IPS-18c (cell line): ENCODE results near the gene FLT1.

ENCODE experiments used
- H3K4me3 ChIP-seq: 2 replicates; pipeline ENCODE4 v1.7.0; 2013; ENCODE audit warnings: low read depth, mild to moderate bottlenecking, low read length, moderate library complexity; ENCODE audit not compliant: insufficient read depth
- H3K9me3 ChIP-seq: one replicate; pipeline ENCODE4 v1.6.1; 2013; ENCODE audit warnings: mild to moderate bottlenecking, low read length, moderate library complexity; ENCODE audit not compliant: control insufficient read depth, insufficient read depth

FLT1 gene

DNA sequence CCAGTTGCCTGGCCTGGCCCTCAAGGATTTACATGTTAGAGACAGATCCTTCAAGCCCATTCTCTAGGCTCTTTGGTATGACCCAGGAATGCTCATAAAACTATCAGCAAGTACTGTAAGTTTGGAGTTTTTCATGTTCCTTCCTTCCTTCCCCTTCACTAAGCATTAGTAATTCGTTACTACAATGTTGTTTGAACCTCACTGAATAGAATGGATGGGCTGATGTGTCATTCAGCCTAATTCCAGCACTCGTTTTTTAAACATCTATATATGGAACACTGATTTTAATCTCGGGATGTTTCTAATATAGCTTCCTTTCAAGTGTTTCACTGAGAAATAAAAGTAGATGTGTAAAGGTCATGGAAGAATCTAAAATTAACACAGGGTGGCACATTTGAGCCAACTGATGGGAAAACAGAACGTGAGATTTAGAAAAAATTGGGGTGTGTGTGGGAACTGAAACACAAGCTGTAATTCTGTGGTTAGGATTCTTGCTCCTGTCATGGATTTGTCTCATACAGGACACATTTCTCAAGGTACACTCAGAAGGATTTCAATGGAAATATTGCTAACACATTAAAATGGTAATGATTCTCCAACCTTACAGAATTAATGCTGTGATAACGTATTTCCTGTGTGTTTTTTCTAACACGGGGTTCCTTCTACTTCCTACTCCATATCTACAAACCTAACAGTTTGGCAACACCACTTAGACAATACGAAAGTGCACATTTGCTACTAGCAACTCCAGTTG lies 93.4 kb downstream of the FLT1 start:
- Histone ChIP-seq H3K9me3 (no peaks in the 10 kb centered on the region), H3K4me3 (no peak overlapping the region)

DNA sequence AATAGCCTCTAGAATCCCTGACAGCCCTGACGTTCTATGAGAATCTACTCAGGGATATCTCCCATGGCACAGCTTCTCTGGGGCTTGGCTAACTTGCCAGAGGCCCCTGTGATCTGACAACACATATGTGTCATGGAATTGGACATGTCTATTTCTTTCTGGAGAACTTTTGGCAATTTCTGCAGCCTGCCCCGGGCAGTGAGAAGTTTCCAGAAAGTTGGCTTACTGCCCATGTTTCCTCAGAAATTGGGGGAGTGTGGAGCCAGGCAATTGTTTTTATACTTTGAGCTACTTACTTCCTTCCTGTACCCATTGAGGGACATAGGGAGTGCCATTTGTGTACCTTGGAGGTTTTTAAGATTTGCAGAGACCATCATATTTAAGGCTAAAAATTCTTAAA lies 98.9 kb downstream of the FLT1 start:
- no peak overlapping the region for H3K4me3 ChIP-seq
- H3K9me3 ChIP-seq = no peaks in the 10 kb centered on the region

DNA sequence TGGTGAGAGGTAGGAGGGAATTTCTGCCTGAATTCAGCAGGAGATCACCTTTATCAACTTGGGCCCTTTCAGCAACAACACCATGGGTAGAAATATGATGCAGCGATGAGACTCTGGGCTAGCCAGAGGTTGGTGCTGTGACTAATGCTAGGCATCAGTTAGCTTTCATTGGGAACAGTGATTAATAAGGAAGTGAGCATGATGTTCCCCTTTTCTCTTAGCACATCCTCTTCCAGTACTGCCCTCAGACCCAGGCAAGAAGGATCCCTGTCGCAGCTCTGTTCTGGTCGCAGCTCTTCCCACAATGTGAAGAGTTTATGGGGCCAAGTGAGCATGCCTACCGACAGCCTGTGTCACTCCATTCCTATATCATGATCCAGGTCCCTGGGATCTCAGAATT lies 100.5 kb downstream of the FLT1 start:
- H3K9me3 ChIP-seq = no peaks in the 10 kb centered on the region
- H3K4me3 ChIP-seq = no peak overlapping the region

DNA sequence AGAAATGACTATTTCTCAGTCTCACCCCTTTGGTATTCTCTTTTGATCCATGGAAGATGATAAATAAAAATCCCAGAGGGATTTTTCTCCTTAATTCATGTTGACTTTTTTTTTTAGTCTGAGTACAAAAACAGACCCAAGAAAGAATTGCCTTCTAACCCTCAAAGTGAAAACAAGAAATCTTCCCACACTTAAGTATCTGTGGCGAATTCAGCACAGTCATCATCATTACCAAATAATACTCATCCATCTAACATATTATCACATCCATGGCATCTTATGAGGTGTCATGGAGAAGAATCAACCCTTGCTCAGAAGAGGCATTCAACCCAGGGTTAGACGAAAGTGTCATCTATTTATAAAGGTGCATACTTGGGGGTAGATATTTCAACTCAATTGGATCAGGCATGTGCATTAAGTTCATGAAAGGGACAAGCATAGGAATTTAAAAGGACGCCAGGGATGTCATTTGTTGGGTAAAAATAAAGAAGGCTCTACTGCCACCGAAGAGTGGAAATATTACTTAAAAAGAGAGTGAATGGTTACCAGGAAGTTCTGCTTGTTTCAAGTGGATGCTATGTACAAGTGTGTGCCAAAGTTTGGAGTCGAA lies 101.9 kb downstream of the FLT1 start:
- no peaks in the 10 kb centered on the region for H3K9me3 ChIP-seq

DNA sequence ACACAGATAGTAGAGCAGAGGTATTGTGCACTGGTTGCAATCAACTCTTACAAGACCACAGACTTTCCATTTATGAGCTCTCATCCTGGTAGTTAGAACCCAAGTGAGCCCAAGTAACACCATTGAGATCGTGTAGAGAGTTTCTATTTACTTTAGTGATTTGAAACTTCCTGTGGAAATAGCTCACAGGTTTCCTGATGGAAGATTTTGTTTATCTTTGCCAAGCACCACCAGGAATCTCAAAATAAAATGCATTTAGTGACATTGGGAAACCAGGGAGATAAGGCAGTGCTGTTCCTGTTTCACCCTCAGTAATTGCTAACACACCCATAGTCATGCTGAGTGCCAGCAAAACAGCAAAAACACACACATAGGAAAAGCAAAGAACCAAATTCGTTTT lies 102.5 kb downstream of the FLT1 start:
- no peaks in the 10 kb centered on the region for H3K9me3 ChIP-seq
- H3K4me3 ChIP-seq = no peak overlapping the region

More for the DNA sequence above, 101.9 kb downstream of the FLT1 start:
- H3K4me3 ChIP-seq = no peak overlapping the region

DNA sequence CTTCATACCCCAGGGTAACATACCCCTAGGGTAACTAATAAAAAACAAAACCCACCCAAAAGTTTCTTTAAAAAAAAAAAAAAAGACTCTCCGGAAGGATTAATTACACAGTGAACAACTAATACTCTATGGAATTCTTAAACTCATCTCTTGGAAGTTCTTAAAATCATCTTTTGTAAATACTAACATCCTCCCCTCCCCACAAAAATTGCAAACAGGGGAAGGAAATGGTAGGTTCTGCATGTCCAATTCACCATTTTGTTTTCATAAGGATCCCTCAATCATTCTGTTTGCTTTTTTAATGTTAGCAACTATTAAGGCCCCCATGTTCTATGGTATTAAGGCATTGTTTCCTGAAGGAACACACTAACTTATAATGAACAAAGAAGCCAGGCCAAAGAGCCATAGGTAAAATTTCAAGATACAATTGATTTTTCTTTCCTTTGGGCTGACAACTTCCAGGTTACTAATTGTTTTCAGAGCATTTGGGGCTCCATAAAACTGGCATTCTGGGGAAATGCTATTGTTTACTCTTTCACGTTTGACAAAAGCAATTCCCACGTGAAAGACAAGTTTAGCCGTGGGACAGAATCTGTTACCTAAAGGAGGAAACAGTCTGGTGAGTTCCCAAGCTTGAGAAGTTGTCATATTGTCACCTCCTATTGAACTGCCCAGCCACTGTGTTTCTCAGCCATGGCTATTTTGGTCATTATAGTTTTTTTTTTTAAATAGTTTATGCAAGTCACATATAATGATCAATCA lies 107.0 kb downstream of the FLT1 start:
- no peak overlapping the region for H3K4me3 ChIP-seq
- no peaks in the 10 kb centered on the region for H3K9me3 ChIP-seq

DNA sequence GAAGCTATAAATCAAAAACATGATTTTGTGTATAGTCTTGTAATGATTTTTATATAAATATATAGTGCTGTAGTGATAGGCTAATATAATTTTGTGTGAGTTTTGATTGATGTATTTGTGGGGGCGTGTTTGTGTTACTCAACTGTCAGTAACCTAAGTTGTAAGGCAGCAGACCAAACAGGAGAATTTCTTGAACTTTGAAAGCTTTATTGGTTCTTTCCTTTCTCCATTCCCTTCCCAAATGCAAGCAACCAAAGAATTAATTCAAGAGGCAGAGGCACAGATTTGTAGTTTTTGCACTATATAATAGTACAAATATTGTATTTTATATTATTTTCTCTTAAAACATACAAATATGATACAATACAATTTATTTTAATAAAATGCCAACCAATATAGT lies 109.6 kb downstream of the FLT1 start:
- Histone ChIP-seq H3K9me3 (no peaks in the 10 kb centered on the region), H3K4me3 (no peak overlapping the region)

DNA sequence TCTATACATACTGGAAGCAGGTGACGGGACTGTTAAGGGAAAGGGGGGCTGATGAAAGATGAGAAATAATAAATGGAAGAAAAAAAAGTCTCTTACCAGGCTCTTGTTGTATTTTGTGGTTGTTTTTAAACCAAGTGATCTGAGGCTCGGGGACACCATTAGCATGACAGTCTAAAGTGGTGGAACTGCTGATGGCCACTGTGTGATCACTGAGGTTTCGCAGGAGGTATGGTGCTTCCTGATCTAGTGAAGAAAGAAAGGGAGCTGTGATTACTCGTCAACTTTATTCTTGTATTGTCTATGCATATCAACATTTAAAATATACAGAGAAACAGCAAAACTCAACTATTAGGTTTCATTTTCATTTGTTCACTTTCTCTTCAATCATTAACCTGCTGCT lies 110.1 kb downstream of the FLT1 start:
- Histone ChIP-seq H3K4me3 (no peak overlapping the region), H3K9me3 (no peaks in the 10 kb centered on the region)

DNA sequence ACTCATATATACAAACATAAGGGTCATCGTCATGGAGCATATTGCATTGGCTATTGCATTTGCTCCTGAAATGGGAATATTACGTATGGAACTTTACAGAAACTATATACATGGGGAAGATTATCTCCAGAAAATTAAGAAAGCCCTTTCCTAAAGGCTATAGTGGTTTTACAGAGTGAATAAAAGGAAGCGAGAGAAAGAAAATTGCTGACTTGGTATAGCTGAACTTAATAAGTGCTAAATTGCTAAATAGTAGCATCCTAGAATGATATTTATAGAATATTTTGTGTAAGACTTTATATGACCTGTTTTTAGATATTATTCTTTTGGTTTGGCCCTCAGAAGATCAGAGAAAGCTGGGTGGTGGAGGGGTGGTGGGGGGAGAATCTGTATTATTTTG lies 114.6 kb downstream of the FLT1 start:
- no peaks in the 10 kb centered on the region for H3K9me3 ChIP-seq
- no peak overlapping the region for H3K4me3 ChIP-seq

DNA sequence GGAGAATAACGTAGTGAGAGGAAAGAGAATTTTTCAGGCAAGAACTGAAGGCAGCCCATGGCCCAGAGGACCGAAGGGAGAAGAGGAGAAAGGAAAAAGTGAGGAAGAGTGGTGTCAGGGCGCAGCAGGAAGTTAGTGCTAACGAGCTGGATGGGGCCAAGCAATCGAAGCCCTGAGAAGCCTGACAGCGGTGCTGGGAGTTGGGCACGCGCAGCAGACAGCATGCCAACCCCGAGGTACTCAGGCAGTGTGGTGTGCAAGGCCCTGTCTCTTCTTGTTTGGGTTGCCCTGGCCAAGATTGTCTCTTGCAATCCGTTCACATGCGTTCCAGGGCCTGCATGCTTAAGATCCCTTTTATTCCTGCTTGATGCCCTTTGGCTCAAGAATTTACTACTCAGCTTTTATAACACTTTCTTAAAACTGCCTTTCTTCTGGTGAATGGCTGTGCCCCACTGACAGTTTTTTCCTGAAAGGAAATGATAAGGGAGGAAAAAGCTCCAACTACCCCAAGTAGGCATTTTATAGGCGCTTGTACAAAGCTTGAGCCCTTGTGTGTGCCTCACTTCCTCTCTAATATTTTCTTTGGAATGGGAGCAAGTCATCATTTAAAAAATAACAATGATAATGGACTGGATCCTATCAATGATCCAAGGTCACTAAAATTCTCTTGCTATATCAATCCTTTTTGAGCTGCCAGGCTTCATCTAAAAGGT lies 115.4 kb downstream of the FLT1 start:
- Histone ChIP-seq H3K4me3 (no peak overlapping the region), H3K9me3 (no peaks in the 10 kb centered on the region)

DNA sequence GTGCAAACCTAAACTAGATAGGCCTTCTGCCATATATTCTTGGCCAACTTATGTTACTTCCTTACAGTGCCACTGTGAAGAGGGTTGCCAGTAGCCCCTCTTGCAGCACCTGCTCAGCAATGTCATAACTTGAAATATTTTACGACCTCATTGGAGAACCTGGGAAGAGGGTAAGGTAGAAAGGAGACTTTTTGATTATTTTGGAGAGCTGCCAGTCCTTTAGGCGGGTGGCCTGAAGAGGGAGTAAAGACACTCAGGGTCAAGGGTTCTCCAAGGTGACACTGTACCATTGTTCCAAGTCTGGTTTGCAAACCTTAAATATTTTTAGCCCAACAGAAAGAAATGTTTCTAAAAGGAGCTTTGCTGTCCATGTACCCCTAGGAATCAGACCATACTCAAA lies 118.3 kb downstream of the FLT1 start:
- H3K4me3 ChIP-seq = no peak overlapping the region
- H3K9me3 ChIP-seq = no peaks in the 10 kb centered on the region

DNA sequence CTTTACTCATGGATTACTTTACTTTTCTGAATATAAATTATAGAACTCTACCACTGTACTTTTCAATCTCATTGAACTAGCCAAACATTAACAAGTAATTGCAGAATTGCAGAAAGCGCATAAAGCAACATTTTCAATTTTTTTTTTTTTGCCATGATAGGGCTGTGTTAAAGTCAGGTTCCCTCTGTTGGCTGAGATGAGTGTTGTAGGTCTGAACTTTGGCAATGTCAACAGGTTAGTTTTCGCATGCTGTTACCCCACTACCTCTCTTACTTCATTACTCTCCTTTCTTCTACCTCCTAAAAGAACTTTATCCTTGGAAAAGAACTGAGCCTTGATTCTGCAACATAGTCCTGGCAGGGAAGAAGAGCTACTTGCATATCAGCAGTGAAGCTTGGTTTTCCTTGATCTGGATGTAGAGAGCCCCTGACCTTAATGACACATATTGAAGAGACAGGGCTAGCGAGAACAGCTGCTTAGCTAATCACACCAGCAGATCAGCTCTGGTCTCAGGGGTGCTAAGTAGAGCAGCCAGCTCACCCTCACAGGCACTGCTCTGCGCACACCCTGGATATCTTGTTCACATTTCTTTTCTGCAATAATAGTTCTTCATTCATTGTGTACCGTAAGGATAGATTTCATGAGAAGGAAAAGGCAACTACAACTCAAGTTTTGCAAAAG lies 119.5 kb downstream of the FLT1 start:
- H3K9me3 ChIP-seq = no peaks in the 10 kb centered on the region
- no peak overlapping the region for H3K4me3 ChIP-seq

DNA sequence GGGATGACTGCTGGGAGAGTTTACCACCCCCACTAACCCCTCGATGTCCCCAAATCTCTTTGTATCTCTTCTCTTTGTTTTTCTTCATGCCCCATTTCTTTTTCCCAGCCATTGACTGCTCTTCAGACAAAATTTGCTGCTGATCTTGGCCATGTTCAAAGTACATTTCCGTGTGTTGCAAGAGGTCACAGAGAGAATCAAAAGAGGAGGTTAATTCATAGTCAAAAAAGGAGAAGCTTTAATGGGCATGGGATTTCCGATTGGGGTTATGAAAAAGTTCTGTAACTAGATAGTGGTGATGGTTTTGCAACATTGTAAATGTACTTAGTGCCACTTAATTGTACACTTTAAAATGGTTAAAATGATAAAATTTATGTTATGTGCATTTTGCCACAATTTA lies 121.1 kb downstream of the FLT1 start:
- no peaks in the 10 kb centered on the region for H3K9me3 ChIP-seq
- no peak overlapping the region for H3K4me3 ChIP-seq

DNA sequence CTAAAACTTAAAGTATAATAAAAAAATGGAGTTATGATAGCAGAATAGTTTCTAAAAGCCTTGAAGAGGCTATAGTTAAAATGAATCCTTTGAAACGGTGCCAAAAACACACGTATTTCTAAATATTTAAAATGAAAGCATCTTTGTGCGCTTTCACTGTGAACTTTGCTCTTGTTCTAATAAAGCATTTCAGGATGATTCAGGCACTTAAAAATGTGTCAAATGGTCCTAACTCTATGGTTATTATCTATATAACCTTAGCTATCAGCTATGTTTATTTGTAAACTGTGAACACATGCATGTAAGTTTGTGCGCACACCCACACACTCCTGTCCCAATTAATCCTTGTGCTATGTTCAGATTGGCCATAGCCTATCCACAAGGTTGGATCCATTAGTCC lies 124.5 kb downstream of the FLT1 start:
- Histone ChIP-seq H3K4me3 (no peak overlapping the region), H3K9me3 (no peaks in the 10 kb centered on the region)

DNA sequence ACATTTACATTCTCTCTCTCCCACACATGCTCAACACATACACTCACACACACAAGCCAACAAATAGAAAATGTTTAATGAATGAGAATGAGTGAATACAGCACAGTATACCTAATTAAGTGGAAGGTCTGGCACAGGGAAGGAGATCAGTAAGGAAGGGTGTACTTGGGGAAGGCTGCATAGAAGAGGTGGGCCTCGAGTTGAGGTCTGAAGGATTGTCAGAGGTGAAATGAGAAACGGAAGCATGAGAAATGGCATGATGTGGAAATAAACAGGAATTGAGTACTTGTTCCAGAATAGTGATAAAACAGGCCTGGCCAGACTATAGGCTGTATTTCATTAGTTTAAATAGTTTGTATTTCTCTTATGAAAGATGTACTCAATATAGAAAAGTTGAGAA lies 136.2 kb downstream of the FLT1 start:
- Histone ChIP-seq H3K4me3 (no peak overlapping the region), H3K9me3 (no peaks in the 10 kb centered on the region)

DNA sequence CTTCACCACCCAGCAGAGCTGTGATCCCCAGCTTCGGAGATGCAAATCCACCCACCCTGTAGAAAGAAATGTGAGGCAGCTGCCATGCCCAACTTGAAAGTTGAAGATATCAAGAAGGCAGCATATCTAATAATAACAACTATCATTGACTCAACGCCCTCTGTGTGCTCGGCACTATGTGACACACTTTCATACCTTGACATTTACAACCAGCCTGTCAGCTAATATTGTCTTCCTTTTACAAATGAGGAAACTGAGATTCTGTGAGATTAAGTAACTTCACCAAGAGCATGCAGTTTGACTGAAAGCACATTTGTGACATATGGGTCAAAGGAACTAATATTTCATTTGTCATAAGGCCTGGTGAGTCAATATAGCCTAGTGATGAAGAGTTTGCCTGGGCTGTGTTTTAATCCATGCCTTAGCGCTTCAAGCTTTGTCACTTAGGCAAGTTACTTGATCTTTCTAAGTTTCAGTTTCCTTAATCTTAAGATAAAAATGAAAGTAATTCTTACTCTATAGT lies 137.0 kb downstream of the FLT1 start:
- Histone ChIP-seq H3K9me3 (no peaks in the 10 kb centered on the region), H3K4me3 (no peak overlapping the region)

DNA sequence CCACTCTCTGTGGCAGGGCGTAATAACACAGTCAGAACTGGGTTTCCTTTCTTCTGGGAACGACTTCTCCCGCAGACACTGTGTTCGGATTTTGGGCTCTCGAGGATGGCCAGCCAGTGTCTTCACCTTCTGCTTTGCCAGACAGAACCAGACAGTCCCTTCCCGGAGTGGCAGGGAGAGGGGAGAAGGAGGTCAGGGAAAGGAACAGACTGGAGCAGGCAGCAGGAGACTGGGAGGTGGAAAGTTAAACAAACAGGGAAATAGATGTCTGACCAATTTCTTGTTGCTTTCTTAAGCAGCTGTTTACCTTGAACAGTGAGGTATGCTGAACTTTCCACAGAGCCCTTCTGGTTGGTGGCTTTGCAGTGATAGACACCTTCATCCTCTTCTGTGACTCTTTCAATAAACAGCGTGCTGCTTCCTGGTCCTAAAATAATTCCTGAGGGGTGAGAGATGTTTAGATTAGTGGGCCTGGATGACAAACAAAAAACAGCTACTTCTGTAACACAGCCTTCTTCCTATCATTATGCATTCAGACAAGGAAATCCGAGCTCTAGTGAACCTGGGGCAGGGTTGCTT lies 137.6 kb downstream of the FLT1 start:
- H3K9me3 ChIP-seq = no peaks in the 10 kb centered on the region
- H3K4me3 ChIP-seq = no peak overlapping the region
